Esophagus squamous epithelium (tissue), 5 donors: ENCODE measurements around the gene C1QTNF8. TPM values are rescaled to one million over a fixed set of nuclear protein-coding genes. Genes with fewer than 3 reads are reported as not detected.

Experiments used
- DNase-seq: peaks from one replicate; lab custom pipeline; 2025; lab: John Stamatoyannopoulos, UW
- H3K27ac ChIP-seq, 4 donors: fragments of 200-600 bp; sonication (generic); one replicate each; pipeline ENCODE4 v1.5.1; 2016 to 2019; ENCODE audit warnings: mild to moderate bottlenecking in 1 of 4
- H3K27me3 ChIP-seq, 4 donors: fragments of 200-600 bp; sonication (generic); 1 replicate in 3 of 4; 2 replicates in 1 of 4; pipeline versions ENCODE4 v1.5.1 to v1.6.0; 2017 to 2021; ENCODE audit warnings: antibody characterized with exemption in 1 of 4
- H3K36me3 ChIP-seq, 3 donors: fragments of 200-600 bp; sonication (generic); one replicate each; pipeline ENCODE4 v1.5.1; 2016 to 2019
- H3K4me1 ChIP-seq, 3 donors: fragments of 200-600 bp; sonication (generic); one replicate each; pipeline ENCODE4 v1.5.1; 2017 to 2019
- H3K4me3 ChIP-seq, 4 donors: fragments of 200-600 bp; sonication (generic); 1 replicate in 3 of 4; 2 replicates in 1 of 4; pipeline ENCODE4 v1.5.1; 2016 to 2019; ENCODE audit warnings: mild to moderate bottlenecking in 2 of 4, moderate library complexity in 1 of 4
- H3K9me3 ChIP-seq, 3 donors: fragments of 200-600 bp; sonication (generic); one replicate each; pipeline ENCODE4 v1.5.1; 2016 to 2019
- CTCF ChIP-seq, 6 experiments: fragments of 450-650 bp in 4 of 6; fragments of 200-600 bp in 2 of 6; sonication (generic) in 2 of 6; IDR thresholded peaks; one replicate each; pipeline ENCODE4 v1.5.1; 2016 to 2019; ENCODE audit warnings: antibody characterized with exemption in 6 of 6, mild to moderate bottlenecking in 4 of 6, moderate library complexity in 4 of 6
- POLR2A ChIP-seq, 4 donors: fragments of 450-650 bp; IDR thresholded peaks; one replicate each; pipeline ENCODE4 v1.6.1; 2017; ENCODE audit warnings: antibody characterized with exemption in 4 of 4, mild to moderate bottlenecking in 4 of 4, moderate library complexity in 3 of 4
- WGBS, 2 donors: methylation state at CpG; one replicate each; pipeline ENCODE4 v1.1.5; 2018; 5-methylcytosine and 5-hydroxymethylcytosine counted together
- intact Hi-C: fragments of 100-400 bp; cut with DNase I; formaldehyde crosslinking; loops from one replicate; pipeline ENCODE4 v1.15.0; 2022
- total RNA-seq, 4 donors: library from RNA; depleted of rRNA; stranded (reverse); fragments of >200 nt; gene quantifications; one replicate each; pipeline ENCODE4 v1.1.0, GENCODE V29; 2016
- donor health status: DM: yes; HTN: yes; CAD: no.

Gene C1QTNF8
- total RNA-seq, 4 donors from 2014 or later, result not detected

- H3K9me3 ChIP-seq, result no peaks in the 10 kb centered on the region
- 19 to 23% methylated on average over 8 to 14 of the region's 42 CpGs for WGBS, 2 donors
- H3K27me3 ChIP-seq, result peaks cover 0 to 100% (median 9%) of the 10 kb centered on the region in 4 donors
- TF ChIP-seq CTCF (IDR thresholded peaks at IDR 0.05) (no peak), POLR2A (IDR thresholded peaks at IDR 0.05) (no peak)
- H3K4me3 ChIP-seq, result no peak overlapping the region
- H3K36me3 ChIP-seq, result no peaks in the 10 kb centered on the region
- intact Hi-C loops, result no loop called here
- H3K4me1 ChIP-seq, result peaks cover 0 to 17% (median 0%) of the 10 kb centered on the region in 3 donors
- DNase-seq, result no peak
- no peak overlapping the region for H3K27ac ChIP-seq
Measured at GRCh38 chr16:1108299-1109252, 12.5 kb upstream of the C1QTNF8 start.

GRCh38 chr16:1107731-1108130, 11.7 kb upstream of the C1QTNF8 start:
- Histone ChIP-seq H3K36me3 (no peaks in the 10 kb centered on the region), H3K4me1 (peaks cover 0 to 24% (median 4%) of the 10 kb centered on the region in 3 donors), H3K9me3 (no peaks in the 10 kb centered on the region), H3K27me3 (peaks cover 5 to 100% (median 14%) of the 10 kb centered on the region in 4 donors), H3K27ac (no peak overlapping the region), H3K4me3 (no peak overlapping the region)
- TF ChIP-seq POLR2A (IDR thresholded peaks at IDR 0.05), result no peak
- TF ChIP-seq CTCF (IDR thresholded peaks at IDR 0.05), result no peak
- intact Hi-C loops, result no loop called here
- no peak for DNase-seq
- 57% methylated on average over 6 of the region's 12 CpGs; no CpG with 5 or more reads in 1 of the 2 donors for WGBS, 2 donors

GRCh38 chr16:1107141-1107540, 11.1 kb upstream of the C1QTNF8 start:
- H3K27ac ChIP-seq, result no peak overlapping the region
- H3K9me3 ChIP-seq, result no peaks in the 10 kb centered on the region
- H3K4me1 ChIP-seq, result peaks cover 0 to 24% (median 4%) of the 10 kb centered on the region in 3 donors
- no peak for DNase-seq
- peaks cover 5 to 100% (median 14%) of the 10 kb centered on the region in 4 donors for H3K27me3 ChIP-seq
- H3K36me3 ChIP-seq, result no peaks in the 10 kb centered on the region
- intact Hi-C loops, result no loop called here
- TF ChIP-seq CTCF (IDR thresholded peaks at IDR 0.05), result no peak
- TF ChIP-seq POLR2A (IDR thresholded peaks at IDR 0.05), result no peak
- H3K4me3 ChIP-seq, result no peak overlapping the region
- WGBS, 2 donors, result no CpG with 5 or more reads among the region's 22 CpGs

- no peak for DNase-seq
- Histone ChIP-seq H3K27me3 (peaks cover 5 to 100% (median 14%) of the 10 kb centered on the region in 4 donors), H3K4me3 (no peak overlapping the region), H3K27ac (no peak overlapping the region), H3K36me3 (no peaks in the 10 kb centered on the region), H3K9me3 (no peaks in the 10 kb centered on the region), H3K4me1 (peaks cover 0 to 24% (median 4%) of the 10 kb centered on the region in 3 donors)
- no peak for TF ChIP-seq CTCF (IDR thresholded peaks at IDR 0.05)
- no peak for TF ChIP-seq POLR2A (IDR thresholded peaks at IDR 0.05)
- 70% methylated on average over 2 of the region's 16 CpGs; no CpG with 5 or more reads in 1 of the 2 donors for WGBS, 2 donors
- intact Hi-C loops, result no loop called here
Measured at GRCh38 chr16:1106659-1107058, 10.6 kb upstream of the C1QTNF8 start.
